ENCODE measurements around the gene LYZL6. TPM values are rescaled to one million over a fixed set of nuclear protein-coding genes. Genes with fewer than 3 reads are reported as not detected.
"Not testable (repeated sequence)": the region's sequence is repeated elsewhere in the genome, so short reads cannot be mapped to it uniquely, and the experiment has no call there.

LYZL6 gene
- total RNA-seq, 1 donor from 2014 or later: not detected

DNA sequence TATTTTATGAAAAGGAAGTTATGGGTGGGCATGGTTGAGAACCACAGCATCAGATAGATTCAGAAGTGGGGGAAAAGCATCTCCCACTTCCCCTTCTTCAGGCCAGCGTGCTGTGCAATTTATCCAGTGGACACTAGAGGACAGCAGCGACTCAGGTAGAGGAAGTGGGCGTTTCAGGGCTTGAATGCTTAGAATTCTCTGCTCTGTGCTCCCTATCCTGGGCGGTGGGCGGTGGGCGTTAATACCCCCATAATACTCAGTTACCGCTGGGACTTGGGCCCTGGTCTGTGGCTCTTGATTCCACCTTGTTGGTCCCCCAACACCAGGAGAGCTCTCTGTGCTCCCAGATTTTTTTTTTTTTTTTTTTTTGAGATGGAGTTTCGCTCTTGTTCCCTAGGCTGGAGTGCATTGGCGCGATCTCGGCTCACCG is 3.7 kb upstream of the LYZL6 start:
- DNase-seq (ENCODE audit: low read depth in 2 of 2): peak; percentile 23 to 59

DNA sequence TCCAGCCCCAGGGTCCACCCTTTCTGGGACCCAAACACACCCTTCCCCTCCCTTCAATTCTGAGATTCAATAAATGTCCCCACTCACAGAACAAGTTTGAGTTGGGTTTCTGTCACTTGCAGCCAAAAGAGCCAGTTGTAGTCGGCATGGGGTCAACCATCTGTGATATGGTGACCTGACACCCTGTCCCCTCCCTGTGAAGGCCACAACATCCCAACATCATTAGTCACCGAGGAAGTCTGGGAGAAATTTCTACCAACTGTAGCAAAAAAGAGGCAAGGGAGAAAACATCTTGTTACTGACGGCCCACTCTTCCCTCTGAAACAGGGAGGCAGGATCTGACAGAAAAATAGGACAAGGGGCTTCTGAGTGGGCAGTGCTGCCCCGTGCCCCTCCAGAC is 638 bp upstream of the LYZL6 start:
- peak in 1 of 2 donors; percentile 5 for DNase-seq (ENCODE audit: low read depth in 2 of 2)

DNA sequence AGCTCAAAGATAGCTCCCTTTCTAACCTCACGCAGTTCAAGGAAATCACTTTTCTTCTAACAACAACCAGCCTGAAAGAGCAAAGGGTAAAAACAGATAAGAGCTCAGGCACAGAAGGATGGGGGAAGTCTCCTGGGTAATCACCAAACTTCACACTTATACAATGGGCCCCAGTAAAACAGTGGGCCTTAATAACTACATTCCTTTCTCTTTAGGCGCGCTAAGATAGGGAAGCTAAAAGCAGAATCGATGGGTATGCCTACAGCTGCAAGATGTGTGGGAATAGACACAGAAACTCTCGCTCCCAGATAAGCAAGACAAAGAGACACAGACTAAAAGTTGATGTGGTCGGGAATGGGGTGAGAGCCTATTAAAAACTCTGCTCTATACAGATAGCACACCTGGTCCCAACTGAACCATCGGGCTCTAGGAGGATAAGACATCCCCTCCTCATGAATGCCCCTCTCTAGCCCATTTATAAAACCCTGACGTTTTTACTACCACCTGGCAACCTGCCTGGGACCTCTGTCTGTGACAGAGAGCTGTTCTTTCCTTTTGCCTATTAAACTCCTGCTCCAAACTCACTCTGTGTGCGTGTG is 826 bp downstream of the LYZL6 start:
- no peak for DNase-seq (ENCODE audit: low read depth in 2 of 2)

DNA sequence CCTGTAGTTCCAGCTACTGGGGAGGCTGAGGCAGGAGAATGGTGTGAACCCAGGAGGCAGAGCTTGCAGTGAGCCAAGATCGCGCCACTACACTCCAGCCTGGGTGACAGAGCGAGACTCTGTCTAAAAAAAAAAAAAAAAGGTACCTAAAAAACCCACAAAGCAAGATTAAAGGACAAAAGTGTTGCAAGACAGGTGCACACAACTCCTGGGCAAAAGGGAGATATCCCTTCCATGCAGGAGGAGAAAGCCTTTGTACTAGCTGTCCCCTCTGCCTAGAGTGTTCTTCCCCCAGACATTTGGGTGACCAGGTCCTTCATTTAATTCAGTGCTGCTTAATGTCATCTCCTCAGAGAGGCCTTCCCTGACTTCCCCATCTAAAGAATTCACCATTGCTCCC is 5.0 kb downstream of the LYZL6 start:
- not testable (repeated sequence) for DNase-seq (ENCODE audit: low read depth in 2 of 2)

DNA sequence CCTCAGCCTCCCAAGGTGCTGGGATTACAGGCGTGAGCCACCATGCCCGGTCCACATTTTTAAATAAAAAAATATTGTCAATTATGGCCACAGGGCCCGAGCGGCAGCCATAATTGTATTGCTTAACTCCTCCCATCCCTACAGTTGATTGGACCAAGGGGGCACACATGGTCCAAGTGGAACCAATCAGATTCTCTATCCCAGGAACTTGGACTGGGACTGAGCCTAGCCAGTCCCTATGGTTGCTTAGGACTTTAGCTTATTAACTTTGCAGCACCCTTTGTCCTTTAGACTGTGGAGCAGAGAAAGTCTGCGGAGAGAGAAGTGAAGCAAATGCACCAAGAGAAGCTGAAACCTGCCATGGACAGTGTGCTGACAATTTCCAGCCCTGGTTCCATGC is 7.5 kb downstream of the LYZL6 start:
- no peak for DNase-seq (ENCODE audit: low read depth in 2 of 2)

DNA sequence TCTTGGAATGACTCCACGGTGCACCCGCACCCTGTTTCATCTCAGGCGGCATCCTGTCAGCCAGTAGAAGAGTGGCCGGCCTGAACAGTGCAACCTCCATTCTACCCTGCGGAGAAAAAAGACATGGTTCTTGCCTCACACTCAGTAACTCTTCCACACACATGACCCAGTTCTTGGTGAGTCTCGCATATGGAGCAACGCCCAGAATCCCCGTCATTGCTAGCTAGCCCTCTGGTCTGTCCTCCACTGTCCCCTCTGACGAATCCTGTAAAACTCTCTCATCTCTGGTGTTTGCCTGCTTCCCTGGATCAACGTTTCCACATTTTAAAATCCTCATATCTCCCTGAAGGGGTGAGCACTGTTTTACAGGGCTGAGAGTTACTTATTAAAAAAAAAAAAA is 8.8 kb downstream of the LYZL6 start:
- DNase-seq (ENCODE audit: low read depth in 2 of 2): no peak

DNA sequence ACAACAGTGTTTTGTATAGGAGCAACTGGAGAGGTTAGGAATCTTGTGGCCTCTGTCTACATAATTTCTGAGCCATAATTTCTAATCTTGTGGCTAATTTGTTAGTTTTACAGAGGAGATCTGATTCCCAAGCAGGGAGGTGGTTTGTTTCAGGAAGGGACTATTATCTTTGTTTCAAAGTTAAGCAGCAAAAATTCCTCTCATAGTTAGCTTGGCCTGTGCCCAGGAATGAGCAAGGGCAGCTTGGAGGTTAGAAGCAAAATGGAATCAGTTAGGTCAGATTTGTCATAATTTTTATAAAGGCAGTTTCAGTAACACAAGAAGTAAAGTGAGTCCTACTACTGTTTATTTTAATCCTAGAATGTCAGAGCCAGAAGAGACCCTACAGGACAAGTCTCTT is 10.9 kb downstream of the LYZL6 start:
- no peak for DNase-seq (ENCODE audit: low read depth in 2 of 2)

DNA sequence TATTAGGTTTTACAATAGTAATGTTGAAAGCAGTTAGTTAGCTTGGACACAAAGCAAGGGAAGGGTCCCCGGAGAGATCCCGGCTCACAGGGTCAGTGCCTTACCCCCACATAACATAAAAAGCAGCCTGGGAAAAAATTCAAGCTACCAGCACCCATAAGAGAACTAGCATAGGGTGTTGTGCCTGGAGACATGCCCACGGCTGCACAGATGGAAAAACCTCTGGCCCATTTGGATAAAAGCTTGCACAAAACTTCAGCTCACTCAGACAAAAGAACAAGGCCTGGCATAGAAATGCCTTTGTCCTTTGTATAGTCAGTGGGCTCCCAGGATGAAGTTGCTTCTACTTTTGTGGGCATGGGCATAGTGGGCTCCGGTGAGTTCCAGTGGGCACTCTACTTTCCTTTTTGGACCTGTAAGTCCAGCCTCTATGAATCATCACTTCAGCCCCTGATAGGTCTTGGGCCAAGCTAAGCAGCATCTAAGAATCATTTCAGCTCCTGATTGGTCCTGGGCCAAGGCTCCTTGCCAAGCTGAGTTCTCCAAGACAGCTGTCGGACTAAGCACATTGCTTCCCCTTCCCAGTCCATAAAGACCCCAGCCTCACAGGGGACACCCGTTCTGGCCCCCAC is 11.6 kb downstream of the LYZL6 start:
- DNase-seq (ENCODE audit: low read depth in 2 of 2): peak in 1 of 2 donors; percentile 5

DNA sequence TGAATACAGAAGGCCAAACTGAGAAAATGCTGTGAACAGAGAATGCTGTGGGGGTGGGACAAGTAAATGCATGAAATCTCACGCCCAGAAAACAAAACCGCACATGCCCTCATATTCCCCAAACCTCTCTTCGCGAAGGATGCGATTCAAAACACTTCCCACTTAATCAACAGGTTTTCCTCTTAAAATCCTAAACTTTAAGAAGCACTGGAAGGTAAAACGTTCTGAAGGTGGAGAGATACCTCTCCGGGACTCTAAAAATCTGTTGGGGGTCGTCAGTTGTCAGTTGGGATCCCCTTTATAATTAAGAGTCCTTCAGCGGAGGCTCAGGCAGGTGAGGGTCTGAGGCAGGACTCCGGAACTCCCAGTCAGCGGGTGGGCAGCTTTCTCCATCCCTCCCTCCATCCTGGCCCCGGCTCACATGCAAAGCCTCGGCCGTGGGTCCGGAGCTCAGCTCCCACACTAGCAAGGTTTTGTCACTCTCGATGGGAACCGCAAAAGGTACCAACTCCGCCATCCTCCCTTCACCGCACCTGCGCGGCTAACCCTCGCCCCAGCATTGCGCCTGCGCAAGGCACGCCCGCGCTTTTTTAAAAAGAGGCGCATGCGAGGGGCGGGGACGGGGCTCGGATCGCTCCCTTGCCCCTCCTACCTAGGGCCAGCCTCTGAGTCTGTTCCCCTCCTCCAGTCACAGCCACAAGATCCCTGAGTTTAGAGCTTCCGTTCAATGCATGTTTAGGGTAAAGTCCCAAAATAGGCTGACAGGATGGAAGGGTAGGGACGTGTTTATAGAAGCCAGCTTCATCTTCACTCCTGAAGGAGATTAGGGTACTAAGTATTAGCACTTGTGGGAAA is 13.1 kb downstream of the LYZL6 start, which contains the start of gene RDM1:
TSS of gene RDM1 (minus strand) at position 563 of the 855 bp plus-strand sequence. CDS start at position 517, 46 bp downstream.
- DNase-seq (ENCODE audit: low read depth in 2 of 2): peak in 1 of 2 donors; percentile 13

DNA sequence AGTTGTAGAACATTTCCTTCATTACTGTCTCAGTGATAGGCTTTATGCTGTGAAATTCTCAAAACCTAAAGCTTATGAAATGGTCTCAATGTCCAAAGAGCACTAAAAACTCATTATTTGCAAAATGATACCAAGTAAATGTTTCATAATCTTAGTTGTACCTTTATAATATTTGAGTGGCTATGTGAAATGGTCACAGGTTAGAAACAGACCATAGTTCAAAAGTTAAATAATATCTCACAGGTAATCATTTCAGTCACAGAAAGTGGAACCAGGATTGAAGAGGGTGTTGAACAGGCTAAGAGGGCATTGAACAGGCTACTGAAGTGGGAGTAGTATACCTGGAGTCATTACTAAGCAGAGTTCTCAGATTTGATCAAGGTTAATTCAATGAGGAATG is 15.8 kb downstream of the LYZL6 start:
- DNase-seq (ENCODE audit: low read depth in 2 of 2): no peak

DNA sequence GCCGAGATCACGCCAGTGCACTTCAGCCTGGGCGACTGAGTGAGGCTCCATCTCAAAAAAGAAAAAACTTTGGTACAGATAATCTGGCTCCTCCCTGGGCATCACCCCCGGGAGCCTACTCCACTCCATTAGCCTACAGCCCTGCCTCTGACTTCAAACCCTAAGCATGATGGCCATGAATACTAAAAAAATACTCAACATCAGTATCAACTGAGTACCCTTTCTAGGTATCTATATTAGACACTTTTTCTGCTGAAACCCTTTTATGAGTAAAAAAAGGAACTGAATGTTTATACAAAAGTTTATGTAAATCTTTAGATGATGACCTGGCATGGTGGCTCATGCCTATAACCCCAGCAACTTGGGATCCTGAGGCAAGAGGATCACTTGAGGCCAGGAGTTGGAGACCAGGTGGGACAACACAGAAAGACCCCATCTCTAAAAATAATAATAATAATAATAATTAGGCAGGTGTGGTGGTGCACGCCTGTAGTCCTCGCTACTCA is 19.9 kb downstream of the LYZL6 start:
- DNase-seq (ENCODE audit: low read depth in 2 of 2): no peak

DNA sequence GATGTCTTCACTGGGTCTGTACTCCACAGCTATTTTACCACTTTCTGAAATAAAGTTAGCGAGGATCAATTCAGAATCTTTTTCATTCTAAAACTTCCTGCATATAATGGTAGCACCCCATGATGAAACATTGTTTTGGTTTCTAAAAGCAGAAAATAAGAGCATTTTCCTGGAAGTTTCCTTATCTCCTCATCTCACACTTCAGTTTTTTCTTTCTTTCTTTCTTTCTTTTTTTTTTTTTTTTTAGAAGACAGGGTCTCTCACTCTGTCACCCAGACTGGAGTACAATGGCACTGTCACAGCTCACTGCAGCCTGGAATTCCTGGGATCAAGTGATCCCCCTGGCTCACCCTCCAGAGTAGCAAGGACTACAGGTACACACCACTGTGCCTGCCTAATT is 23.3 kb downstream of the LYZL6 start:
- no peak for DNase-seq (ENCODE audit: low read depth in 2 of 2)

DNA sequence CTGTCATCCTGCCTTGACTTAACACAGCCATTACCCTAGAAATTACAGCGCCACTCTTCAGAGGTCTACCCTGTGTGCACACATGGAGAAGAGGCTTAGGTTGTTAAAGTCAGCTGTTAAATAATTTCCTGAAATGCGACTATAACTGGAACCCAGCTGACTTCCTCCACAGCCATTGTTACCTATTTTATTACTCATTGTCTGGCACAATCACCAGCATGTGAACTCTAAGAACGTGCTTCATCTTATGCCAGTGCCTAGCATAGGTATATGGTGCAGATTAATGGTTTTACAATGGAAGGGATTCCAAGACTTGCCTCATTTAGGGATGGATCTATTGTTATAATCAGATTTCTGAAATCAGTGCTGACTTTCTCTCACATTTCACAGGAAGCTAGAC is 24.8 kb downstream of the LYZL6 start:
- DNase-seq (ENCODE audit: low read depth in 2 of 2): peak; percentile 73 to 82

DNA sequence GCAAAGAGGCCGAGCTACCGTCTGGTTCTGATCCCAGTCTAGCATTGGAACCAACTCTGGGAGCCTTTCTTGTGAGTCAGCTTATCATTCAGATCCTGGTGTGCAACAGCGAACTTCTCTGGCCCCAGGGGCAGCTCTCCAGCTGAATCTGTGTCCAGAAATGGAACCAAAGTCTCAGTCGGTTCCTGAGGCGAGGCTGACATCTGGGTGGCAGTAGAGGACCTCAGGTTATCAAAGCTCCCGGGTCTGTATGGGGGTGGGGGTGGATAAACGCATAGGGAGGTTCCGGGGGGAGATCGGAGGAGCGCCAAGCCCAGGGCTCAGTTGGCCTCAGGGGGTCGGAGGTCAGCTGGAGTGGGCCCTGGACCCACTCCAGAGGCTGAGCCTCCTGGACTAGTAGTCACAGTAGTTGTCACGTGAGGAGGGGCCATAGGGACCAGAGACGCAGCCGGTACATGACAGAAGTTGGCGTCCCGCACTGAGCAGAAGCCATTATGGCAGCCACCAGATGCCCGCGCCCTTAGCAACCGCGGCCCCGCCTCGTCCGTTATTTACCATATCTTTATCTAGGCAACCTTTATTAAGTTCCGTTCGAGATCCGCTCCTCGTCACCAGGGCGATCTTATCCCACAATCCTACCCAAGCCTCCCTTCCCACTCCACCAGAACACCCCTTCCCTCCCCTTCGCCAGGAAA is 25.8 kb downstream of the LYZL6 start:
- no peak for DNase-seq (ENCODE audit: low read depth in 2 of 2)

DNA sequence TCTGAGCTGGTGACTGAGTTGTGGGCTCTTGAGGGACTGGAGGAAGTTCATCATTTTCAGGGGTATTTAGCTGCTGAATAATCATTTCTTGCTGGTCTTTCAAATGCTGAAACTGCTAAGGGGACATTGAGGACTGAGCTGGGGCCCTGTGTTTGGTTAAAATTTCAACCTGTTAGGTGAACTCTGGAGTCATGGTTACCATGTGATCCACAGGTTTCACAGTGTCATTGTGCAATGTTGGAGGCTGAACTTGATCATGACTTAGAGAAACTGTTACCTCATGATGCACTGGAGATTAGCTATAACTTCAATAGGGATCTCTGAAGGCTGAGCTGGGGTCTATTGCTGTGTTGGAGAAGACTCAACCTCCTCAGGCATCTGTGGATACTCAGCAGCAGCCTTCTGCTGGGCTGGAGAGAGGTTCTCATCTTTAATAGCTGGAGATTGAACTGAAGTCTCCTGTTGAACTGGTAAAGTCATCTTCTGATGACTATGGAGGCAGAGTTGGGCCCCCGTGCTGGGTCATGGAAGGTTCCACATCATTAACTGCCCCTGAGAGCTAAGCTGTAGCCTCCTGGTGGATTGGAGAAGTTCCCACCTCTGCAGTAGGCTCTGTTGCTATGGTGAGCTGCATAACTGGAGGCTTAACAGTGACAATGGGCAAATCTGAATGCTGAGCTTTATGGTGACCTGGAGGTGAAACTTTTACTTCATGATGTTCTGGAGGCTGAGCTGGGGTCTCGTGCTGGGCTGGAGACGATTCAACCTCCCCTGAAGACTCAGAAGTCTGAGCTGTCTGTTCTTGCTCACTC is 28.2 kb downstream of the LYZL6 start:
- DNase-seq (ENCODE audit: low read depth in 2 of 2): no peak

DNA sequence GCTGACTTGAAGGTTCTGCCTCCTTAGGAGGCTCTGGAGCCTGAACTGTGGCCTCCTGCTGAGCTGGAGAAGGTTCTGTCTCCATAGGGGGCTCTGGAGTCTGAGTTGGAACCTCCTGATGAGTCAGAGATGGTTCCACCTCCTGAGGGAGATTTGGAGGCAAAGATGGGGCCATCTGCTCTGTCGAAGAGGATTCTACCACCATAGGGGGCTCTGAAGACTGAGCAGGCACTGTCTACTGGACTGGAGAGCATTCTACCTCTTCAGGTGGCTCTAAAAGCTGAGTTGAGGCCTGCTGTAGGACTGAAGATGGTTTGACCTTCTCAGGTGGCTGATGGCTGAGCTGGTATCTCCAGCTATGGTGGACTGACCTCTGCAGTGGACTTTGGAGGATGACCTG is 29.2 kb downstream of the LYZL6 start:
- DNase-seq (ENCODE audit: low read depth in 2 of 2): no peak

DNA sequence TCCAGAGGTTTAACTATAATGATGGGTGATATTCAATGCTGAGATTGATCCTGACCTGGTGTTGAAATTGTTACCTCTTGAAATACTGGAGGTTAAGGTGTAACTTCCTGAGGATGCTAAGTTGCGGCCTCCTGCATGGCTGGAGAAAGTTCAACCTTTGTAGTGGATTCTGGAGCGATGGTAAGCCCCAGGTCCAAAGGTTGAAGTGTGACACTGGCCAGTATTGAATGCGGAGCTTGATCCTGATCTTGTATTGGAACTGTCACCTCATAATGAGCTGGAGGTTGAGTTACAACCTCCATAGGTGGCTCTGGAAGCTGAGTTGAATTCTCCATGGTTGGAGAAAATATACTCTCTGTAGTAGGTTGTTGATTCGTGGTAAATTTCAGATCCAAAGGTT is 29.9 kb downstream of the LYZL6 start:
- no peak for DNase-seq (ENCODE audit: low read depth in 2 of 2)

DNA sequence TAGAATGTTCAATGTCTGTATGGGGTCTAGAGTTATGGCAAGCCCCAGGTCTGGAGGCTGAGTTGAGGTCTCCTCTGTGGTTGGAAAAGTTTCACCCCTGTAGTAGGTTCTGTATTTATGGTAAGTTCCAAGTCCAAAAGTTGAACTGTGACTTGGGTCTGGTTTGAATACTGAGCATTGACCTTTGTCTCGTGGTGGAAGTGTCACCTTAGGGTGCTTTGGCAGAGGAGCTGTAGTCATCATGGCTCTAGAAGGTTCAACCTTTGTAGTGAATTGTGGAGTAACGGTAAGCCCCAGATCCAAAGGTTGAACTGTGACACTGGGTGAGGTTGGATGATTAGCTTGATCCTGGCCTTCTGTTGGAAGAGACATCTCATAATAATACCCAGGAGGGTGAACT is 30.6 kb downstream of the LYZL6 start:
- DNase-seq (ENCODE audit: low read depth in 2 of 2): no peak

DNA sequence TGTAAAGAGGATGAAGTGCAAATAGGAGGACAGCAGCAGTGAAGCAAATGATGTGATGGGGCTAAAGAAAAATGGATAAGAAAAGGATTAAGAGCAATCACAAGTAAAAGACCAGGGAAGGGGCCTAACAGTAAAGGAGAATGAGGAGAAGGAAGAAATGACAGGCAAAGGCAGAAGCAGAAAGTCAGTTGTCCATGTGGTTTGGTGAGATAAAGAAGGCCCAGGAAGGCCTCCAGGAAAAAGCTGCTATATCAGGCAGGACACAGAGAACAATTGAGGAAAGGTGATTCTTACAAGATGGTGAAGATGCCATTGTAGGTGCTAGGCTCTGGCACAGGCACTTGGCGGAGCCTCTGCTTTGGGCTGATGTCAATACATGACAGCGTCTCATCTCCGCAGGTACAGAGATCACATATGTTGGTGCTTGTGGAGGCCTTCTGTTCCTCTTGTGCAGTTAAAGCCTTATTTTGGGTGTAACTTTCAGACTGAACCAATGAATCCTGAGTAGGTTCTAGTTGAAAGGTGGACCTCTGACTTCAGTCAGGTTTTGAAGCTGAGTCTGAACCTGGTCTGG is 31.1 kb downstream of the LYZL6 start:
- DNase-seq (ENCODE audit: low read depth in 2 of 2): no peak

DNA sequence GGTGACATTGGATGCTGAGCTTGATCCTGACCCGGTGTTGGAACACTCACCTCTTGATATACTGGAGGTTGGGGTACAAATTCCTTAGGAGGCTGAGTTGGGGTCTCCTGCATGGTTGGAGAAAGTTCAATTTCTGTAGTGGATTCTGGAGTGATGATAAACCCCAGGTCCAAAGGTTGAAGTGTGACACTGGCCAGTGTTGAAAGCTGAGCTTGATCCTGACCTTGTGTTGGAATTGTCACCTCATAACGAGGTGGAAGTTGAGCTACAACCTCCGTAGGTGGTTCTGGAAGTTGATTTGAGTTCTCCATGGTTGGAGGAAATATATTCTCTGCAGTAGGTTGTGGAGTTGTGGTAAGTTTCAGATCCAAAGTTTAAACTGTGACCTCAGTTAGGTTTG is 34.1 kb downstream of the LYZL6 start:
- DNase-seq (ENCODE audit: low read depth in 2 of 2): no peak

DNA sequence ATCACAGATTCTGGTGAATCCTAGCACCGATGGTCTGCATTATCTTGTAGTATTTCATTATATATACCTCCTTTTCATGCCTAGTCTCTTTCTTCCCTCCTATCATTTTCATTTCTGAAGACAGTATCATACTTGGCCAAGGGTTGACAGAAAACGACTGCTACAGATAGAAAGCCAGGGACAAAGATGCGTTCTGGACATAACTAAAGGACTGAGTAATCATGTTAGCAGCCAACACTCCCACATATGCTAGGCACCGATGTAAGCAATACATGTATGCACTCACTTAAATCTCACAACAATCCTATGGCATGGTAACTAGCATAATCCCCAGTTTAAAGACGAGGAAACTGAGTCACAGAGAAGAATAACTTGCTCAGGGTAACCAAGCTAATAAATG is 35.8 kb downstream of the LYZL6 start:
- no peak for DNase-seq (ENCODE audit: low read depth in 2 of 2)

Measured in dermis microvascular lymphatic vessel endothelial cell (primary cell).